ENCODE data around the gene DTX2.
"Not testable (repeated sequence)": the region's sequence is repeated elsewhere in the genome, so short reads cannot be mapped to it uniquely, and the experiment has no call there.

GRCh38 chr7:76543197-76543596, 81.7 kb downstream of the DTX2 start, which contains the start of gene SPDYE16:
- TF ChIP-seq CTCF (conservative IDR thresholded peaks at IDR 0.05; ENCODE audit: low read depth, low read length); POLR2A (IDR thresholded peaks at IDR 0.05; ENCODE audit: low read depth, low read length); USF2 (IDR thresholded peaks at IDR 0.05; ENCODE audit: low read depth, low read length): not testable (repeated sequence)

Data from IMR-90 (cell line).